GM06990 (cell line): Measurements from ENCODE around the gene LRRC14B.

Experiments used
- DNase-seq: peaks from one replicate; pipeline ENCODE4 v3.0.0-alpha.2; 2011; ENCODE audit not compliant: insufficient read length; ENCODE audit errors: extremely low read depth
- H3K27me3 ChIP-seq: replicated peaks from 2 replicates; pipeline ENCODE4 v1.6.0; 2011; ENCODE audit warnings: low read length; ENCODE audit not compliant: control insufficient read depth, insufficient read depth
- H3K36me3 ChIP-seq: 2 replicates; pipeline ENCODE4 v1.5.1; 2011; ENCODE audit warnings: low read length; ENCODE audit not compliant: control insufficient read depth, insufficient read depth
- H3K4me3 ChIP-seq: replicated peaks from 2 replicates; pipeline ENCODE4 v1.5.1; 2011; ENCODE audit warnings: low read depth, mild to moderate bottlenecking, control low read depth, low read length
- TF ChIP-seq, protein P1 (sequence below): IDR thresholded peaks from 2 replicates; pipeline ENCODE4 v1.5.1; 2011; ENCODE audit warnings: low read length, control low read depth, mild to moderate bottlenecking, inconsistent platforms; ENCODE audit not compliant: insufficient read depth, poor library complexity, severe bottlenecking

Gene LRRC14B

DNA sequence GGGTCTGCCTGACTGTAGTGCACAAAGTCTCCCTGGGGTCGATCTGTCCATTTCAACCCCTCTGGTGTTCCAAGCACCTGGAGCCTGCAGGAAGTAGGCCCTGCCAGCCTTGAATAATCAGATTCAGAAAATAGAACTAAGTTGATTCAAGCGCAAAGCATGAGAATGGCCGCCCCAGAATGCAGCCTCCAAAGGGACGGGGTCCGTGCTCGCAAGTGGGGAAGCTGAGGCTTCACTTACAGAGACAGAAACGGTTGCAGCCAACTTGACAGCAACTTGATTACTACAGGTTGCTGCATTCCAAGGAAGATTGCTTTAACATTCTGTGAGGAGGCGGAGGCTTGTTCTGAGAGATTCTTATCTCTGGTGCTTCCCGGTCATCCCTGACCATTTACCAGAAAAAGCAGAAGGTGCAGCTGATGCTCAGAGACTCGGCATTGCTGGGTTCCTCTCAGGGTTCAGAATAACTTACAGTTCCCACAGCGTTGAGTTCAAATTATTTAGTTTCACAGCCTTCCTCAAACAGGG lies 14.9 kb upstream of the LRRC14B start:
- peaks cover 2% of the 10 kb centered on the region for H3K27me3 ChIP-seq
- no peak for DNase-seq

DNA sequence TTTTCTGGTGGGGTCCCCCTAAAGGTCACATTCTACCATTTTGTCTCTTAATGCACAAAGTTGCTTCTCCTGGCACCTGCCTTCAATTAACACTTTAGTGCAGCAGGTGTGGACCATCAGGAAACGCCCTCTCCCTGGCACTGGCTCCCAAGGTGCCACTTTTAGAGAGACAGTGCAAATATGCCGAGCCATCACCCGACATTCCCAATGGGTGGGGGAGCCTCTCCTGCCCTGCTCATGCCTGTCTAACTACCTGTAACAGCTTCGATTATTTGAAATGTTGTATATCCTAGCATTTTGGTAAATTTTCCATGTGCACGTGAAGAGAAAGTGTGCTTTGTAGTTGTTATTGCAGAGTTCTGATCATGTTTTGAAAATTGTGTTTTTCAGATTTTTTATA lies 13.2 kb upstream of the LRRC14B start:
- no peak for DNase-seq
- Histone ChIP-seq H3K4me3 (no peak overlapping the region), H3K36me3 (no peaks in the 10 kb centered on the region), H3K27me3 (peaks cover 2% of the 10 kb centered on the region)
- TF ChIP-seq, protein P1, sequence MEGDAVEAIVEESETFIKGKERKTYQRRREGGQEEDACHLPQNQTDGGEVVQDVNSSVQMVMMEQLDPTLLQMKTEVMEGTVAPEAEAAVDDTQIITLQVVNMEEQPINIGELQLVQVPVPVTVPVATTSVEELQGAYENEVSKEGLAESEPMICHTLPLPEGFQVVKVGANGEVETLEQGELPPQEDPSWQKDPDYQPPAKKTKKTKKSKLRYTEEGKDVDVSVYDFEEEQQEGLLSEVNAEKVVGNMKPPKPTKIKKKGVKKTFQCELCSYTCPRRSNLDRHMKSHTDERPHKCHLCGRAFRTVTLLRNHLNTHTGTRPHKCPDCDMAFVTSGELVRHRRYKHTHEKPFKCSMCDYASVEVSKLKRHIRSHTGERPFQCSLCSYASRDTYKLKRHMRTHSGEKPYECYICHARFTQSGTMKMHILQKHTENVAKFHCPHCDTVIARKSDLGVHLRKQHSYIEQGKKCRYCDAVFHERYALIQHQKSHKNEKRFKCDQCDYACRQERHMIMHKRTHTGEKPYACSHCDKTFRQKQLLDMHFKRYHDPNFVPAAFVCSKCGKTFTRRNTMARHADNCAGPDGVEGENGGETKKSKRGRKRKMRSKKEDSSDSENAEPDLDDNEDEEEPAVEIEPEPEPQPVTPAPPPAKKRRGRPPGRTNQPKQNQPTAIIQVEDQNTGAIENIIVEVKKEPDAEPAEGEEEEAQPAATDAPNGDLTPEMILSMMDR, result no peak

More for the DNA sequence above, 14.9 kb upstream of the LRRC14B start:
- Histone ChIP-seq H3K36me3 (no peaks in the 10 kb centered on the region), H3K4me3 (no peak overlapping the region)
- TF ChIP-seq, protein P1, result no peak

DNA sequence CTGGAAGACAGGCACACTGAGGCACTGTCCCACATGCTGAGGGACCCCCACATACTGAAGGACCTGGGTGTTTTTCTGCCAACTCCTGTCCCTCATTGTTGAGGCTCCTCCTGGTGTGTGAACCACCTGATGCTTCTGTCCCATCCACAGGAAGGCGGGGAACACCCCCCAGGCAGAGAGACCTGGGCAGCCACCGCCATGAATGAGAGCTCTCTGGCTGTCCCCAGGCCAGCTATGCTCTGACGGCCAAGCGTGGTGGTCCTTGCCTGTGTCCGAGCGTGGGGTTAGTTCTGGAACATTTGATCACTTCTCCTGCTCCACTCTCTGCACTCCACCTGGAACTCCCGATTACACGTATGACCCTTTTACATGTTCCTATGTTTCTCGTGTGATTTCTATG lies 11.9 kb upstream of the LRRC14B start:
- TF ChIP-seq, protein P1, result no peak
- Histone ChIP-seq H3K27me3 (no peaks in the 10 kb centered on the region; the same call in 1 of the 2 replicates), H3K4me3 (no peak overlapping the region), H3K36me3 (no peaks in the 10 kb centered on the region)
- no peak for DNase-seq

DNA sequence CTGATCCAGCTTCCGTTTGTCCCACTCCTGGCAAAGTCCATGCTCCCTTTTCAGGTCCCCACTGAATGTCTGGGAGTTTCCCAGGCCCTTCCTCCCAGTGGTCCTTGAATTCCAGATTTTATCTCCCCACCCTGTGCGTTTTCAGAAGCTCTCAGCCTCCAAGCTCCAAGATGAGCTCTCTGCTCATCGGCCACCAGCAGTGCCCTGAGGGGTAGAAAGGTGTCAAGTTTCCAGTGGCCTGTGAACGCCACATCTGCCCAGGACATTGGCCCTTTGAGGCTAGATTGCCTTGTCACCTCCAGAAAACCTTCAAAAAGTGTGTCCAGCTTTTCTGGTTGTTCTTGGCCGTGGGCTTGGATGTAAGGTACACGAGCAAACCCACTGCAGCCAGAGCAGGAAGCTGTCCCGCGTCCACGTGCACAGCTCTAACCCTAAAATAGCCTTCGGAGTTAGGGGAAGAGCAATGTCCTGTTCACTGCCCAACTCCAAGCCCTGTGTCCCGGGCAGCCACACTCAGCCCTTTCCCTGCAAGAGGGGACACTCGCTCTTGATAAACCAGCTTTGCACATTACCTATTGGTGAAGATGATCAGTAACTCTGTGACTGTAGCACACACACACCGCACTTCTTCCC lies 10.9 kb upstream of the LRRC14B start:
- TF ChIP-seq, protein P1, result no peak
- DNase-seq, result no peak
- H3K36me3 ChIP-seq, result no peaks in the 10 kb centered on the region
- no peaks in the 10 kb centered on the region; the same call in 1 of the 2 replicates for H3K27me3 ChIP-seq
- no peak overlapping the region for H3K4me3 ChIP-seq

DNA sequence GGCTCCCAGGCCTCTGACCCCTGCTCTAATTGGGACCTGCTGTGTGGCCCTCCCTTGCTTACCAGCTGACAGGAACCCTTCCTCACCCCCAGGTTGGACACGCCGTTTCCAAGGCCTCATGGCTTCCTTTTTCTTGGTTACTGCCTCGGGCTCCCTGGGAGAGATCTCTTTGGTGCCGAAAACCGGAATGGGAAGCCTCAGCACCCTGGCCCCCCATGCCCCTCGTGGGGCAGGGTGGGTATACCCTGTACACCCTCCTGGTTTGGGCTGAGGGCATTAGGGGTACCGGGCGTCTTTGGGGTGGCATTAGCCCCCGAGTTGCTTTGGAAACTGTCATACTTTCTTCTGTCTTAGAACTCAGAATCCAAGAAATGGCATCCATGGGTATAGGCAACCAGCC lies 10.1 kb upstream of the LRRC14B start:
- Histone ChIP-seq H3K4me3 (no peak overlapping the region), H3K27me3 (no peaks in the 10 kb centered on the region; the same call in 1 of the 2 replicates), H3K36me3 (no peaks in the 10 kb centered on the region)
- DNase-seq, result no peak
- TF ChIP-seq, protein P1, result no peak
